ENCODE results near the gene TBCD.
"Not testable (repeated sequence)": the region's sequence is repeated elsewhere in the genome, so short reads cannot be mapped to it uniquely, and the experiment has no call there.

TBCD gene

GRCh38 chr17:82957961-82958561 is 206.2 kb downstream of the TBCD start:
- no peak for DNase-seq (ENCODE audit: low read depth)

GRCh38 chr17:82959242-82959930 is 207.5 kb downstream of the TBCD start:
- DNase-seq (ENCODE audit: low read depth), result no peak

GRCh38 chr17:82959990-82960418 is 208.1 kb downstream of the TBCD start:
- no peak for DNase-seq (ENCODE audit: low read depth)

GRCh38 chr17:82960419-82961271 is 208.8 kb downstream of the TBCD start:
- no peak for DNase-seq (ENCODE audit: low read depth)

GRCh38 chr17:82961366-82962162 is 209.7 kb downstream of the TBCD start:
- DNase-seq (ENCODE audit: low read depth), result no peak

- no peak for DNase-seq (ENCODE audit: low read depth)
These were observed 210.4 kb downstream of the TBCD start for GRCh38 chr17:82962163-82962720.

GRCh38 chr17:82963104-82963950 is 211.5 kb downstream of the TBCD start:
- DNase-seq (ENCODE audit: low read depth), result peak; percentile 9

- DNase-seq (ENCODE audit: low read depth), result not testable (repeated sequence)
These were observed 212.6 kb downstream of the TBCD start for GRCh38 chr17:82964451-82964850.

GRCh38 chr17:82964851-82965341 is 213.0 kb downstream of the TBCD start:
- no peak for DNase-seq (ENCODE audit: low read depth)

GRCh38 chr17:82965371-82965770 is 213.5 kb downstream of the TBCD start:
- no peak for DNase-seq (ENCODE audit: low read depth)

- DNase-seq (ENCODE audit: low read depth), result no peak
These were observed 214.6 kb downstream of the TBCD start for GRCh38 chr17:82966415-82966814.

GRCh38 chr17:82967268-82968032 is 215.6 kb downstream of the TBCD start:
- DNase-seq (ENCODE audit: low read depth), result no peak

GRCh38 chr17:82968033-82968841 is 216.4 kb downstream of the TBCD start:
- DNase-seq (ENCODE audit: low read depth), result not testable (repeated sequence)

- DNase-seq (ENCODE audit: low read depth), result no peak
These were observed 218.2 kb downstream of the TBCD start for GRCh38 chr17:82970067-82970466.

- no peak for DNase-seq (ENCODE audit: low read depth)
These were observed 219.1 kb downstream of the TBCD start for GRCh38 chr17:82970818-82971590.

- no peak for DNase-seq (ENCODE audit: low read depth)
These were observed 221.0 kb downstream of the TBCD start for GRCh38 chr17:82972836-82973372.

- DNase-seq (ENCODE audit: low read depth), result no peak
These were observed 221.7 kb downstream of the TBCD start for GRCh38 chr17:82973456-82974135.
